Mesothelial cell of epicardium (in vitro differentiated cells): ENCODE data around the gene ZFAND2B. TPM values are rescaled to one million over a fixed set of nuclear protein-coding genes. Genes with fewer than 3 reads are reported as not detected.
A peak's percentile ranks its signal among the peaks of the same experiment; 100 is the strongest.

Experiments
- DNase-seq, 2 experiments: peaks; one replicate each; pipeline ENCODE4 v3.0.0; 2021; ENCODE audit warnings: low spot score in 2 of 2; ENCODE audit not compliant: unreplicated experiment in 2 of 2
- H3K27ac Mint-ChIP-seq: 2 replicates; pipeline ENCODE4 v1.8.0; 2021; ENCODE audit warnings: mixed read lengths
- H3K27me3 Mint-ChIP-seq: 2 replicates; pipeline ENCODE4 v1.8.0; 2021; ENCODE audit warnings: low read depth, mixed read lengths
- H3K36me3 Mint-ChIP-seq: 2 replicates; pipeline ENCODE4 v1.8.0; 2021; ENCODE audit warnings: mixed read lengths
- H3K4me1 Mint-ChIP-seq: 2 replicates; pipeline ENCODE4 v1.8.0; 2021; ENCODE audit warnings: mixed read lengths
- H3K4me3 Mint-ChIP-seq: 2 replicates; pipeline ENCODE4 v1.8.0; 2021; ENCODE audit warnings: mild to moderate bottlenecking, moderate library complexity, mixed read lengths
- H3K9me3 Mint-ChIP-seq: 2 replicates; pipeline ENCODE4 v1.8.0; 2021; ENCODE audit warnings: mixed read lengths
- total RNA-seq: library from RNA; stranded (reverse); gene quantifications from 3 replicates; pipeline ENCODE4 v1.2.1, GENCODE V29; 2021
- TF ChIP-seq, protein P1 (sequence below): fragments of 200-600 bp; sonication (generic); IDR thresholded peaks from one replicate; pipeline ENCODE4 v1.5.0; 2021; ENCODE audit warnings: antibody characterized with exemption; ENCODE audit not compliant: unreplicated experiment

ZFAND2B gene
- total RNA-seq, 1 donor from 2014 or later: 29.2 TPM

DNA sequence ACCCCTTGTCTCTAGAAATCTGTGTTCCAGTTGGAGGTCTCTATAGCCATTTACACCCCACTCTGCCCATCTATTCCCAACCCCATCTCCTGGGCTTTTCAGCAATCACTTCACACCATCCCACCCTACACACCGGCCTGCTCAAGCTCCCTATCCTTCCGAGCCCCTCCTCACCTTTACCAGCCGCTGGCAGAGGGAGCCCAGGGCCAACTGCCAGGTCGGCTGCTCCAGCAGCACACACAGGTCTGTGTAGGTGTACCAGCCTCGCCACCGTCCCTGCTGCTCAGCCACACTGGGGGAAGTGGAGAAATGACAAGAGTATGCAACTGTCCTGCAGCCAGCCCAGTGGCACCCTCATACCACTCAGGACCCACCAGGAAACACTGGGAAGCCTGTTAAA is 33.4 kb upstream of the ZFAND2B start:
- TF ChIP-seq, protein P1, sequence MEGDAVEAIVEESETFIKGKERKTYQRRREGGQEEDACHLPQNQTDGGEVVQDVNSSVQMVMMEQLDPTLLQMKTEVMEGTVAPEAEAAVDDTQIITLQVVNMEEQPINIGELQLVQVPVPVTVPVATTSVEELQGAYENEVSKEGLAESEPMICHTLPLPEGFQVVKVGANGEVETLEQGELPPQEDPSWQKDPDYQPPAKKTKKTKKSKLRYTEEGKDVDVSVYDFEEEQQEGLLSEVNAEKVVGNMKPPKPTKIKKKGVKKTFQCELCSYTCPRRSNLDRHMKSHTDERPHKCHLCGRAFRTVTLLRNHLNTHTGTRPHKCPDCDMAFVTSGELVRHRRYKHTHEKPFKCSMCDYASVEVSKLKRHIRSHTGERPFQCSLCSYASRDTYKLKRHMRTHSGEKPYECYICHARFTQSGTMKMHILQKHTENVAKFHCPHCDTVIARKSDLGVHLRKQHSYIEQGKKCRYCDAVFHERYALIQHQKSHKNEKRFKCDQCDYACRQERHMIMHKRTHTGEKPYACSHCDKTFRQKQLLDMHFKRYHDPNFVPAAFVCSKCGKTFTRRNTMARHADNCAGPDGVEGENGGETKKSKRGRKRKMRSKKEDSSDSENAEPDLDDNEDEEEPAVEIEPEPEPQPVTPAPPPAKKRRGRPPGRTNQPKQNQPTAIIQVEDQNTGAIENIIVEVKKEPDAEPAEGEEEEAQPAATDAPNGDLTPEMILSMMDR: no peak
- Mint-ChIP-seq H3K27ac (no peak overlapping the region), H3K4me3 (no peak overlapping the region), H3K27me3 (no peaks in the 10 kb centered on the region), H3K36me3 (peaks cover 10% of the 10 kb centered on the region), H3K4me1 (peaks cover 19% of the 10 kb centered on the region), H3K9me3 (no peaks in the 10 kb centered on the region)
- no peak for DNase-seq

DNA sequence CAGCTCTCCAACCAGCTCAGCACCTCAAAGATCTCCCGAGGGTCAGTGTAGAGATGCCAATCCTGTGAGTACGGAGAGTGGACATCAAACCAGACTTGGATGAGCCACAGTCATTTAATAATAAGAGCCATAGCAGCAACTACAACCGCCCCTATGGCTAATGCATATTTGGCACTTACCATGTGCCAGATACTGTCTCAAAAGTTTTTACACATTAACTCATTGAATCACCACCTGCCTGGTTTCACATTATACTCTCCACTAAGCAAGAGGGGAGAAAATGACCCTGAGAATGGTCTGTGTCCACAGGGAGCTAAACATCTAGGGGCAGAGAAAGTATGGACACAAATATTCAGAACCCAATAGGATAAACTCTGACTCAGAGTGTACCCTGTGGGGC is 32.4 kb upstream of the ZFAND2B start:
- peaks cover 23% of the 10 kb centered on the region for H3K4me1 Mint-ChIP-seq
- no peak overlapping the region for H3K27ac Mint-ChIP-seq
- TF ChIP-seq, protein P1: no peak
- no peak for DNase-seq
- no peaks in the 10 kb centered on the region for H3K9me3 Mint-ChIP-seq
- no peaks in the 10 kb centered on the region for H3K27me3 Mint-ChIP-seq
- H3K4me3 Mint-ChIP-seq: no peak overlapping the region
- peaks cover 10% of the 10 kb centered on the region for H3K36me3 Mint-ChIP-seq

DNA sequence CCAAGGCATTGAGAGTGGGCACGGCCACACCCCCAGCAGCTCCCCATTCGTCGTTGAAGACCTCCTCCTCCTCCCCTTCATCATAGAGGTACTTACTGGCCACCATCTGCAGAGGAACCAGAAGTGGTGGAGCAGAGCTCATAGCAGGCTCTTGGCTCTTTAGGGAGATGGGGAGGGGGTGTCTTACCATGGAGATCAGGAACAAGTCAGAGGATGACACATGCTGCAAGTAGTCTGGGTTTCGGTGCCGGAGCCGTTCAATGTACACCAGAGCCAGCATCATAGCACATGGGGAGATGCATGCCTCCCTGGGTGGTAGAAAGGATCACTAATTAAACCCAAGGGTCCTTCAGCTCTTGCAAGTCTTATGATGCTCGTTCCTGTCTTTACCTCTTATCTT is 31.8 kb upstream of the ZFAND2B start:
- DNase-seq: no peak
- Mint-ChIP-seq H3K27ac (no peak overlapping the region), H3K4me3 (no peak overlapping the region), H3K27me3 (no peaks in the 10 kb centered on the region), H3K9me3 (no peaks in the 10 kb centered on the region), H3K4me1 (peaks cover 25% of the 10 kb centered on the region), H3K36me3 (peaks cover 10% of the 10 kb centered on the region)
- TF ChIP-seq, protein P1: no peak

DNA sequence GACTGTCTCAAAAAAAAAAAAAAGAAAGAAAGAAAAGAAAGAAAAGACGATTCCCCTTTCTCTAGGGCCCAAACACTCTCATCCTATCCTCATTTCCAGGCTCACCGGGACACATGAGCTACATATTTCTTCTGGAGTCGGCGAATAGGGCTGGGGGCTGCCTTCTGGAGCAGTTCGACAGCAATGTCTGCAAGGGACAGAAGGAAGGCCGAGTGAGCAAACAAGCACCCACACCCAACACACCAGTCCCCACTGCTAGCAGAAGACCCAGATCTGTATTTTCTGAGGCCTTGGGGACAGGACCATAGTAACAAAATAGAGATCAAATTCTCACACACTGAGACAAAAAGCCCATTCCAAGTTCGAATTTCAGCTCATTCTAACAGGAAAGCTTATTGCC is 31.1 kb upstream of the ZFAND2B start:
- peak overlapping the region; percentile 82 for H3K4me3 Mint-ChIP-seq
- H3K27ac Mint-ChIP-seq: no peak overlapping the region
- H3K9me3 Mint-ChIP-seq: no peaks in the 10 kb centered on the region
- H3K27me3 Mint-ChIP-seq: no peaks in the 10 kb centered on the region
- H3K4me1 Mint-ChIP-seq: peaks cover 25% of the 10 kb centered on the region
- DNase-seq: no peak
- TF ChIP-seq, protein P1: no peak
- H3K36me3 Mint-ChIP-seq: peaks cover 10% of the 10 kb centered on the region

DNA sequence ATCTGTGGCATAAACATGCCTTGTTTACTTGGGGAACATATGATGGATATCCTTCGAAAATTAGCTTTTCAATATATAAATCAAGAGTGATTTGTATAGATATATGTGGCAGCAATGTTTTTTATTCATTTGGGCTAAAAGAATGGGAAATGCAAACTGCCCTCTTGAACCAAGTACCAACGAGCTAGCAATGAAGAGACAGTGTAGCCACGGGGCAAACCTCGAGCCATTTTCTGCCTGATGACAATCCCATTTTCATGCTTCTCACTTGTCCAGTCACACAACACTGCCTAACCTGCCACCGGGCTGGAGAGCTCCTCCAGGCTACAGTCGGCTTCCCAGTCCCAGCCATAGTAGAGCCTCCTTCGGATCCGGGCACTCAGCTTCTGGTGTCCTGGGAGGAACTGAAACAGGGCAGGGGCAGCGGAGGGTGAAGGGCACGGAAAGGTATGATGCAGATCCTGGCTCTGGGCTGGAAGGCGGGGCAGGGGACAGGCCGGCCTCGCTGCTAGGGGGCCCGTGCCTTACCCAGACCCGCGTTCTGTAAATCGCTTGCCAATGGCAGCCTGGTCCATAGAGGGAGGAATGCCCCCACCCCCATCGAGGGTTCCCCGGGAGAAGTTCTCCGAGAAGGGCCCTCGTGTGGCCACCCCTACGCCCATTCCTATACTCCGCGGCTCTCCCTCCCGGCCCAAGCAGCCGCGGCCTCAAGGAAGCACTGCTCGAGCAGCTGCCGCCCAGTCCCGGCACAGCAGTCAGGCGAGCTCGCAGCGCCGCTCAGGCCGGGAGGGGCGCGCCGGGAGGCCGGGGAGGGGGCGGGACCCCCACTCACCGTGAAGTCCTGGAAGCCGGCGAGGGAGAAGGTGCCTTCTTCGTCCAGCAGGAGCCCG is 30.4 kb upstream of the ZFAND2B start:
- peaks cover 25% of the 10 kb centered on the region for H3K4me1 Mint-ChIP-seq
- DNase-seq: no peak
- H3K27me3 Mint-ChIP-seq: no peaks in the 10 kb centered on the region
- H3K27ac Mint-ChIP-seq: peak overlapping the region; percentile 81
- peak overlapping the region; percentile 82 for H3K4me3 Mint-ChIP-seq
- TF ChIP-seq, protein P1: no peak
- peaks cover 16% of the 10 kb centered on the region for H3K36me3 Mint-ChIP-seq
- H3K9me3 Mint-ChIP-seq: no peaks in the 10 kb centered on the region
